Esophagus muscularis mucosa (tissue), 3 donors: ENCODE data around the gene ANKLE2.

Experiments
- POLR2A ChIP-seq: fragments of 450-650 bp; IDR thresholded peaks from one replicate; pipeline ENCODE4 v1.6.1; 2017; ENCODE audit warnings: antibody characterized with exemption, moderate library complexity, mild to moderate bottlenecking, low read depth
- POLR2AphosphoS5 ChIP-seq, 2 donors: sonication (generic); formaldehyde crosslinking; IDR thresholded peaks; one replicate each; pipeline ENCODE4 v1.6.1; 2017; ENCODE audit warnings: antibody characterized with exemption in 2 of 2
- TF ChIP-seq, protein P1 (sequence below), 3 experiments: fragments of 200-600 bp in 2 of 3; fragments of 450-650 bp in 1 of 3; sonication (generic) in 2 of 3; IDR thresholded peaks; one replicate each; pipeline ENCODE4 v1.5.1; 2017 to 2019; ENCODE audit warnings: antibody characterized with exemption in 3 of 3, mild to moderate bottlenecking in 2 of 3, moderate library complexity in 1 of 3

DNA sequence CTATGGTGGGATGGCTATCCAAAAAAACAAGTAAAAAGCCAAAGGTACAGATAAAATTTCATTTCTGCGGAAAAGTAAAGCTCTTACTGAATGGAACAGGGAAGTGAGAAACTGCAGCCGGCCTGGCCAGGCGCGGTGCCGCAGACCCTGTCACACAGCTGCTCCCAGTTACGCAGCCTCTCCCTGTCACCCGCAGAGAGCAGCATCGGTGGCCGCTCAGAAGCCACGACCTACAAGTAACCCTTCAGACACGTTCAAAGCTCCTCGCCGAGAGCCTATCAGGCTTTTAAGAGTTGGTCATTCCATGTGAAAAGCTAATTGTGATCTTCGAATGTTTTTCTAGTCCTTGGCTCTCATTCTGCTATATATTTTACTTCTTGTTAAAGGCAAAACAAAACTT lies 11.0 kb upstream of the ANKLE2 start:
- TF ChIP-seq POLR2AphosphoS5 (IDR thresholded peaks at IDR 0.05) (no peak), POLR2A (no peak)
- TF ChIP-seq, protein P1, sequence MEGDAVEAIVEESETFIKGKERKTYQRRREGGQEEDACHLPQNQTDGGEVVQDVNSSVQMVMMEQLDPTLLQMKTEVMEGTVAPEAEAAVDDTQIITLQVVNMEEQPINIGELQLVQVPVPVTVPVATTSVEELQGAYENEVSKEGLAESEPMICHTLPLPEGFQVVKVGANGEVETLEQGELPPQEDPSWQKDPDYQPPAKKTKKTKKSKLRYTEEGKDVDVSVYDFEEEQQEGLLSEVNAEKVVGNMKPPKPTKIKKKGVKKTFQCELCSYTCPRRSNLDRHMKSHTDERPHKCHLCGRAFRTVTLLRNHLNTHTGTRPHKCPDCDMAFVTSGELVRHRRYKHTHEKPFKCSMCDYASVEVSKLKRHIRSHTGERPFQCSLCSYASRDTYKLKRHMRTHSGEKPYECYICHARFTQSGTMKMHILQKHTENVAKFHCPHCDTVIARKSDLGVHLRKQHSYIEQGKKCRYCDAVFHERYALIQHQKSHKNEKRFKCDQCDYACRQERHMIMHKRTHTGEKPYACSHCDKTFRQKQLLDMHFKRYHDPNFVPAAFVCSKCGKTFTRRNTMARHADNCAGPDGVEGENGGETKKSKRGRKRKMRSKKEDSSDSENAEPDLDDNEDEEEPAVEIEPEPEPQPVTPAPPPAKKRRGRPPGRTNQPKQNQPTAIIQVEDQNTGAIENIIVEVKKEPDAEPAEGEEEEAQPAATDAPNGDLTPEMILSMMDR (IDR thresholded peaks at IDR 0.05): no peak
